ENCODE measurements around the gene GAS6. TPM values are rescaled to one million over a fixed set of nuclear protein-coding genes. Genes with fewer than 3 reads are reported as not detected.

GAS6 gene
- total RNA-seq, 2 experiments from 2014 or later = 1.7 to 3.2 TPM

GRCh38 chr13:113843864-113844556 lies 19.9 kb downstream of the GAS6 start:
- Mint-ChIP-seq H3K36me3 (ENCODE audit: low read depth) (no peaks in the 10 kb centered on the region), H3K27me3 (ENCODE audit: low read depth) (no peaks in the 10 kb centered on the region), H3K27ac (no peak overlapping the region), H3K4me3 (no peak overlapping the region), H3K4me1 (ENCODE audit: low read depth) (peaks cover 31% of the 10 kb centered on the region), H3K9me3 (peaks cover 3% of the 10 kb centered on the region)
- CTCF ChIA-PET = no interaction called here
- intact Hi-C loops (cut with micrococcal nuclease) = no loop called here
- no peak for DNase-seq

- peaks cover 31% of the 10 kb centered on the region for H3K4me1 Mint-ChIP-seq (ENCODE audit: low read depth)
- no peak overlapping the region for H3K4me3 Mint-ChIP-seq
- CTCF ChIA-PET = no interaction called here
- H3K27ac Mint-ChIP-seq = no peak overlapping the region
- intact Hi-C loops (cut with micrococcal nuclease) = no loop called here
- H3K36me3 Mint-ChIP-seq (ENCODE audit: low read depth) = no peaks in the 10 kb centered on the region
- no peak for DNase-seq
- H3K27me3 Mint-ChIP-seq (ENCODE audit: low read depth) = no peaks in the 10 kb centered on the region
- H3K9me3 Mint-ChIP-seq = peaks cover 3% of the 10 kb centered on the region
These were observed 20.7 kb downstream of the GAS6 start for GRCh38 chr13:113843063-113843654.

- no peak for DNase-seq
- intact Hi-C loops (cut with micrococcal nuclease) = no loop called here
- CTCF ChIA-PET = no interaction called here
- Mint-ChIP-seq H3K36me3 (ENCODE audit: low read depth) (no peaks in the 10 kb centered on the region), H3K9me3 (peaks cover 3% of the 10 kb centered on the region), H3K4me3 (no peak overlapping the region), H3K4me1 (ENCODE audit: low read depth) (peaks cover 34% of the 10 kb centered on the region), H3K27ac (peak overlapping the region; percentile 9), H3K27me3 (ENCODE audit: low read depth) (no peaks in the 10 kb centered on the region)
These were observed 21.4 kb downstream of the GAS6 start for GRCh38 chr13:113842336-113843062.

- H3K9me3 Mint-ChIP-seq = peaks cover 3% of the 10 kb centered on the region
- no peaks in the 10 kb centered on the region for H3K27me3 Mint-ChIP-seq (ENCODE audit: low read depth)
- H3K36me3 Mint-ChIP-seq (ENCODE audit: low read depth) = no peaks in the 10 kb centered on the region
- CTCF ChIA-PET = no interaction called here
- DNase-seq = no peak
- intact Hi-C loops (cut with micrococcal nuclease) = no loop called here
- H3K4me1 Mint-ChIP-seq (ENCODE audit: low read depth) = peaks cover 36% of the 10 kb centered on the region
- no peak overlapping the region for H3K4me3 Mint-ChIP-seq
- no peak overlapping the region for H3K27ac Mint-ChIP-seq
These were observed 22.6 kb downstream of the GAS6 start for GRCh38 chr13:113841353-113841650.

GRCh38 chr13:113840541-113841352 lies 23.1 kb downstream of the GAS6 start:
- no peak overlapping the region for H3K4me3 Mint-ChIP-seq
- H3K36me3 Mint-ChIP-seq (ENCODE audit: low read depth) = no peaks in the 10 kb centered on the region
- H3K27ac Mint-ChIP-seq = no peak overlapping the region
- intact Hi-C loops (cut with micrococcal nuclease) = no loop called here
- no peaks in the 10 kb centered on the region for H3K27me3 Mint-ChIP-seq (ENCODE audit: low read depth)
- H3K4me1 Mint-ChIP-seq (ENCODE audit: low read depth) = peaks cover 32% of the 10 kb centered on the region
- peaks cover 3% of the 10 kb centered on the region for H3K9me3 Mint-ChIP-seq
- CTCF ChIA-PET = interaction anchor here (0.6 kb wide), 1 partner anchor 336 kb away, joined by 4 read pairs; no protein-coding TSS in a partner anchor
- no peak for DNase-seq

- intact Hi-C loops (cut with micrococcal nuclease) = no loop called here
- no peaks in the 10 kb centered on the region for H3K36me3 Mint-ChIP-seq (ENCODE audit: low read depth)
- no peak overlapping the region for H3K27ac Mint-ChIP-seq
- peaks cover 3% of the 10 kb centered on the region for H3K9me3 Mint-ChIP-seq
- peaks cover 24% of the 10 kb centered on the region for H3K4me1 Mint-ChIP-seq (ENCODE audit: low read depth)
- H3K27me3 Mint-ChIP-seq (ENCODE audit: low read depth) = no peaks in the 10 kb centered on the region
- CTCF ChIA-PET = no interaction called here
- DNase-seq = no peak
- H3K4me3 Mint-ChIP-seq = no peak overlapping the region
These were observed 24.2 kb downstream of the GAS6 start for GRCh38 chr13:113839536-113840204.

GRCh38 chr13:113838711-113839201 lies 25.1 kb downstream of the GAS6 start:
- Mint-ChIP-seq H3K4me1 (ENCODE audit: low read depth) (peaks cover 19% of the 10 kb centered on the region), H3K9me3 (peaks cover 3% of the 10 kb centered on the region), H3K27ac (no peak overlapping the region), H3K36me3 (ENCODE audit: low read depth) (no peaks in the 10 kb centered on the region), H3K4me3 (no peak overlapping the region), H3K27me3 (ENCODE audit: low read depth) (no peaks in the 10 kb centered on the region)
- DNase-seq = no peak
- intact Hi-C loops (cut with micrococcal nuclease) = no loop called here
- CTCF ChIA-PET = no interaction called here

GRCh38 chr13:113837560-113838355 lies 26.1 kb downstream of the GAS6 start:
- no peak for DNase-seq
- intact Hi-C loops (cut with micrococcal nuclease) = no loop called here
- H3K4me3 Mint-ChIP-seq = no peak overlapping the region
- peak overlapping the region; percentile 70 for H3K27ac Mint-ChIP-seq
- CTCF ChIA-PET = no interaction called here
- no peaks in the 10 kb centered on the region for H3K27me3 Mint-ChIP-seq (ENCODE audit: low read depth)
- H3K36me3 Mint-ChIP-seq (ENCODE audit: low read depth) = peaks cover 3% of the 10 kb centered on the region
- H3K9me3 Mint-ChIP-seq = peaks cover 3% of the 10 kb centered on the region
- H3K4me1 Mint-ChIP-seq (ENCODE audit: low read depth) = peaks cover 19% of the 10 kb centered on the region

GRCh38 chr13:113836768-113837559 lies 26.9 kb downstream of the GAS6 start:
- intact Hi-C loops (cut with micrococcal nuclease) = no loop called here
- Mint-ChIP-seq H3K9me3 (peaks cover under 1% of the 10 kb centered on the region), H3K4me3 (no peak overlapping the region), H3K4me1 (ENCODE audit: low read depth) (peaks cover 17% of the 10 kb centered on the region), H3K27ac (peak overlapping the region; percentile 70), H3K27me3 (ENCODE audit: low read depth) (no peaks in the 10 kb centered on the region), H3K36me3 (ENCODE audit: low read depth) (peaks cover 3% of the 10 kb centered on the region)
- DNase-seq = peak; percentile 22
- CTCF ChIA-PET = no interaction called here

GRCh38 chr13:113835461-113836270 lies 28.2 kb downstream of the GAS6 start:
- no peak for DNase-seq
- Mint-ChIP-seq H3K27me3 (ENCODE audit: low read depth) (no peaks in the 10 kb centered on the region), H3K27ac (peak overlapping the region; percentile 56), H3K4me3 (no peak overlapping the region), H3K9me3 (no peaks in the 10 kb centered on the region), H3K4me1 (ENCODE audit: low read depth) (peaks cover 12% of the 10 kb centered on the region), H3K36me3 (ENCODE audit: low read depth) (peaks cover 3% of the 10 kb centered on the region)
- CTCF ChIA-PET = no interaction called here
- intact Hi-C loops (cut with micrococcal nuclease) = no loop called here

Measured in activated naive CD4-positive, alpha-beta T cell treated with anti-CD3 and anti-CD28 coated beads for 36 hours (primary cell).